OCI-LY3 (cell line): ENCODE measurements around the gene ATXN3L.

ENCODE experiments used
- H2AFZ ChIP-seq: fragments of 200-600, 300-600 bp; shearing (Covaris generic); 2 replicates; pipeline ENCODE4 v1.6.0; 2014; ENCODE audit warnings: antibody characterized with exemption, low read depth, low read length
- H3K27ac ChIP-seq: fragments of 200-600, 300-600 bp; sonication (generic); 2 replicates; pipeline ENCODE4 v1.5.1; 2014; ENCODE audit warnings: mild to moderate bottlenecking, low read length, moderate library complexity, mixed read lengths
- H3K27me3 ChIP-seq: fragments of 200-600, 300-600 bp; sonication (generic); 2 replicates; pipeline ENCODE4 v1.6.1; 2014; ENCODE audit warnings: low read depth, low read length, mixed read lengths
- H3K36me3 ChIP-seq: fragments of 200-600, 300-600 bp; sonication (generic); replicated peaks from 2 replicates; pipeline ENCODE3; 2014; ENCODE audit warnings: low read depth, low read length, mixed read lengths
- H3K4me1 ChIP-seq: fragments of 300-600, 200-600 bp; sonication (generic); 2 replicates; pipeline ENCODE4 v1.6.1; 2014; ENCODE audit warnings: low read length, mixed read lengths
- H3K4me2 ChIP-seq: fragments of 200-600, 300-600 bp; sonication (generic); 2 replicates; pipeline ENCODE4 v1.6.1; 2014; ENCODE audit warnings: low read length, mixed read lengths
- H3K4me3 ChIP-seq: fragments of 300-600, 200-600 bp; sonication (generic); 2 replicates; pipeline ENCODE4 v1.5.1; 2014; ENCODE audit warnings: antibody characterized with exemption, mild to moderate bottlenecking, low read length, moderate library complexity
- H3K79me2 ChIP-seq: fragments of 300-600, 200-600 bp; shearing (Covaris generic); 2 replicates; pipeline ENCODE4 v1.6.1; 2014; ENCODE audit warnings: mild to moderate bottlenecking, low read length, mixed read lengths
- H3K9ac ChIP-seq: fragments of 300-600, 200-600 bp; shearing (Covaris generic); 2 replicates; pipeline ENCODE4 v1.6.0; 2014; ENCODE audit warnings: mild to moderate bottlenecking, low read length, moderate library complexity
- H3K9me3 ChIP-seq: fragments of 200-600, 300-600 bp; shearing (Covaris generic); 2 replicates; pipeline ENCODE4 v1.6.1; 2014; ENCODE audit warnings: low read length, mixed read lengths; ENCODE audit not compliant: insufficient read depth
- H4K20me1 ChIP-seq: fragments of 200-600, 300-600 bp; sonication (generic); 2 replicates; pipeline ENCODE4 v1.6.1; 2016; ENCODE audit warnings: low read length, mixed read lengths; ENCODE audit not compliant: insufficient read depth
- CTCF ChIP-seq: fragments of 200-600, 300-600 bp; sonication (generic); IDR thresholded peaks from 2 replicates; pipeline ENCODE4 v1.5.1; 2014; ENCODE audit warnings: antibody characterized with exemption, low read length, low read depth
- EZH2phosphoT487 ChIP-seq: fragments of 200-600 bp; shearing (Covaris generic); IDR thresholded peaks from 2 replicates; pipeline ENCODE4 v1.6.1; 2018; ENCODE audit warnings: antibody characterized with exemption, mixed run types, low read depth

Gene ATXN3L

GRCh38 chrX:13279279-13280018 lies 40.4 kb downstream of the ATXN3L start:
- Histone ChIP-seq H3K4me3 (no peak overlapping the region), H2AFZ (no peak overlapping the region), H3K27ac (no peak overlapping the region), H3K27me3 (no peaks in the 10 kb centered on the region), H3K4me2 (no peak overlapping the region), H3K36me3 (no peaks in the 10 kb centered on the region), H3K4me1 (peaks cover 12% of the 10 kb centered on the region), H3K9ac (no peak overlapping the region), H4K20me1 (no peaks in the 10 kb centered on the region), H3K79me2 (no peaks in the 10 kb centered on the region), H3K9me3 (no peaks in the 10 kb centered on the region)
- no peak for TF ChIP-seq CTCF
- TF ChIP-seq EZH2phosphoT487 = no peak

- no peak for TF ChIP-seq EZH2phosphoT487
- TF ChIP-seq CTCF = no peak
- Histone ChIP-seq H3K4me2 (no peak overlapping the region), H3K27ac (no peak overlapping the region)
Observed at GRCh38 chrX:13277539-13277938, 42.3 kb downstream of the ATXN3L start.

DNA sequence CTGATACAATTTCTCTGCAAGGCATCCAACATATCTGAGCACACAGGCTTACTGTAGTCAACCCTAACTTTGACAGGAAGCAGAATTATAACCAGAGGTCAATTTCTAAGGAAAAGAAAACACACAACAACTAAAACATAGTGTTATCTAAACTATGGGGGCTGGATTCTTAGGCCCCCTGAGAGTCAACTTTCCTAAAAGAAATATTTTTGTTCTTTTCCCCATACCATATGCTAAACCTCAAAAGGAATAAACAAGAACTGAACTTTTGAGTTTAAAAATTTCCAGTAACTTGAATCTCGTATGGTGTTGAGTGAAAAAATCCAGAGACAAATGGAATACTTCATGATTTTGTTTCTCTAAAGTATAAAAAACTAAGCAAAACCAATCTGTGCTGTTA lies 42.9 kb downstream of the ATXN3L start:
- H3K79me2 ChIP-seq = no peaks in the 10 kb centered on the region
- no peak overlapping the region for H3K27ac ChIP-seq
- no peak overlapping the region for H3K4me2 ChIP-seq
- no peaks in the 10 kb centered on the region for H3K4me1 ChIP-seq
- H3K9me3 ChIP-seq = no peaks in the 10 kb centered on the region
- no peak overlapping the region for H3K9ac ChIP-seq
- no peaks in the 10 kb centered on the region for H3K36me3 ChIP-seq
- TF ChIP-seq CTCF = no peak
- TF ChIP-seq EZH2phosphoT487 = no peak
- H3K4me3 ChIP-seq = no peak overlapping the region
- H3K27me3 ChIP-seq = no peaks in the 10 kb centered on the region
- H4K20me1 ChIP-seq = no peaks in the 10 kb centered on the region
- no peak overlapping the region for H2AFZ ChIP-seq

More at GRCh38 chrX:13277539-13277938, 42.3 kb downstream of the ATXN3L start:
- Histone ChIP-seq H3K9me3 (no peaks in the 10 kb centered on the region), H3K27me3 (no peaks in the 10 kb centered on the region), H3K79me2 (no peaks in the 10 kb centered on the region), H3K4me1 (no peaks in the 10 kb centered on the region), H3K4me3 (no peak overlapping the region), H4K20me1 (no peaks in the 10 kb centered on the region), H3K36me3 (no peaks in the 10 kb centered on the region), H2AFZ (no peak overlapping the region), H3K9ac (no peak overlapping the region)

DNA sequence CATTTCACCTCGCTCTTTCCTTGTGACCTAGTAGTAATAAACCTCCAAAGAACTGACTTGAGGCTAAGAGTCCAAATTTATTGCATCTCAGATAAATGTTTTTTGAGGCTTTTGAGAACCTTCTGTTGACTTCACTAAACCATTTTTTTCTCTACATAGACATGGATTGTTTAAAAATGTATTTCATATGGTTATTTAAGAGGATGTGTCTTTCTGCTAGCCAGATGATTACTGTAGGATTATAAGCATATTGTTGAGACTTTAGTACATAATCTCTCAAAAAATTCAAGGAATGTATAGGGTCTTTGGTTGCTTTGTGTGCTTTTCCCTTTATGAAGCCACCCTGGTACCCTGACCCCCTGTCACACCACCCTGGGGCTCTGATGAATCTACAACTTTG lies 44.8 kb downstream of the ATXN3L start:
- Histone ChIP-seq H3K27ac (no peak overlapping the region), H3K4me2 (no peak overlapping the region), H3K4me3 (no peak overlapping the region), H3K9me3 (no peaks in the 10 kb centered on the region), H3K27me3 (no peaks in the 10 kb centered on the region), H4K20me1 (no peaks in the 10 kb centered on the region), H2AFZ (no peak overlapping the region), H3K36me3 (no peaks in the 10 kb centered on the region), H3K79me2 (no peaks in the 10 kb centered on the region), H3K9ac (no peak overlapping the region), H3K4me1 (0 out of 2 replicates have a peak, but pooled peaks cover 3% of the 10 kb centered on the region)
- no peak for TF ChIP-seq EZH2phosphoT487
- no peak for TF ChIP-seq CTCF
